NCI-H1694 (cell line): ENCODE results near the gene KLHL29.

ENCODE experiments used
- DNase-seq: peaks from one replicate; lab custom pipeline; 2025; lab: John Stamatoyannopoulos, UW

KLHL29 gene

GRCh38 chr2:23682481-23682880 is 297.5 kb downstream of the KLHL29 start:
- no peak for DNase-seq

GRCh38 chr2:23683001-23683400 is 298.0 kb downstream of the KLHL29 start:
- DNase-seq = no peak

GRCh38 chr2:23684395-23685176 is 299.6 kb downstream of the KLHL29 start:
- no peak for DNase-seq

- no peak for DNase-seq
Measured at GRCh38 chr2:23685181-23685580, 300.2 kb downstream of the KLHL29 start.

- DNase-seq = no peak
Measured at GRCh38 chr2:23685706-23686105, 300.7 kb downstream of the KLHL29 start.

- DNase-seq = no peak
Measured at GRCh38 chr2:23686405-23687029, 301.5 kb downstream of the KLHL29 start.

- no peak for DNase-seq
Measured at GRCh38 chr2:23687214-23687613, 302.2 kb downstream of the KLHL29 start.

- DNase-seq = no peak
Measured at GRCh38 chr2:23687713-23688112, 302.7 kb downstream of the KLHL29 start.

GRCh38 chr2:23688486-23689130 is 303.6 kb downstream of the KLHL29 start:
- DNase-seq = no peak

- DNase-seq = no peak
Measured at GRCh38 chr2:23689131-23689700, 304.2 kb downstream of the KLHL29 start.

GRCh38 chr2:23689891-23690290 is 304.9 kb downstream of the KLHL29 start:
- no peak for DNase-seq

GRCh38 chr2:23690421-23691105 is 305.6 kb downstream of the KLHL29 start:
- DNase-seq = no peak

GRCh38 chr2:23691106-23691470 is 306.1 kb downstream of the KLHL29 start:
- DNase-seq = no peak

- no peak for DNase-seq
Measured at GRCh38 chr2:23691565-23691964, 306.6 kb downstream of the KLHL29 start.

GRCh38 chr2:23692263-23692662 is 307.3 kb downstream of the KLHL29 start:
- DNase-seq = no peak

- DNase-seq = no peak
Measured at GRCh38 chr2:23692851-23693605, 308.0 kb downstream of the KLHL29 start.

GRCh38 chr2:23693606-23693951 is 308.6 kb downstream of the KLHL29 start:
- no peak for DNase-seq

- DNase-seq = no peak
Measured at GRCh38 chr2:23694058-23695045, 309.4 kb downstream of the KLHL29 start.

- DNase-seq = no peak
Measured at GRCh38 chr2:23695214-23695889, 310.4 kb downstream of the KLHL29 start.
